Muscle of leg (tissue), 11 donors: Measurements from ENCODE around the gene TAF15. TPM values are rescaled to one million over a fixed set of nuclear protein-coding genes. Genes with fewer than 3 reads are reported as not detected.
A peak's percentile ranks its signal among the peaks of the same experiment; 100 is the strongest.

ENCODE experiments used
- DNase-seq: peaks from one replicate; pipeline ENCODE4 v3.0.0; 2013
- H3K27ac ChIP-seq: one replicate; pipeline ENCODE4 v1.5.1; 2013; ENCODE audit warnings: mild to moderate bottlenecking, low read length, control low read depth
- H3K27me3 ChIP-seq: one replicate; pipeline ENCODE4 v1.6.1; 2013; ENCODE audit warnings: low read length; ENCODE audit not compliant: control insufficient read depth, insufficient read depth
- H3K36me3 ChIP-seq: one replicate; pipeline ENCODE4 v1.6.1; 2013; ENCODE audit warnings: low read length; ENCODE audit not compliant: control insufficient read depth, insufficient read depth
- H3K4me1 ChIP-seq: one replicate; pipeline ENCODE4 v1.6.1; 2013; ENCODE audit warnings: low read length; ENCODE audit not compliant: control insufficient read depth, insufficient read depth
- H3K4me3 ChIP-seq: one replicate; pipeline ENCODE4 v1.5.1; 2013; ENCODE audit warnings: low read length, control low read depth
- H3K9me3 ChIP-seq: replicated peaks from 2 replicates; pipeline ENCODE4 v1.6.1; 2013; ENCODE audit warnings: low read depth, low read length; ENCODE audit not compliant: control insufficient read depth
- WGBS: methylation state at CpG from one replicate; pipeline ENCODE4 v1.1.5; 2013; ENCODE audit warnings: missing lambda C conversion rate; ENCODE audit not compliant: insufficient coverage; 5-methylcytosine and 5-hydroxymethylcytosine counted together
- polyA plus RNA-seq, 8 donors: library from polyadenylated mRNA; unstranded; fragments of 120-200 nt; gene quantifications; one replicate each; pipeline versions ENCODE4 v1.2.1 to v1.2.3, GENCODE V29; 2013; ENCODE audit warnings: inconsistent platforms in 1 of 8, low replicate concordance in 1 of 8; ENCODE audit not compliant: insufficient read length in 8 of 8, insufficient read depth in 1 of 8
- total RNA-seq: library from RNA; stranded (reverse); fragments of 120-200 nt; gene quantifications from one replicate; pipeline ENCODE4 v1.2.4, GENCODE V29; 2013

The TAF15 gene
- total and polyA plus RNA-seq, 9 donors, result 26.9 to 162 (median 140) TPM

- DNase-seq, result peak; percentile 39
Observed at GRCh38 chr17:35879773-35880654, 70.7 kb downstream of the TAF15 start, which contains the start of gene CCL5. TSS of gene CCL5 (minus strand) at chr17:35880360.

DNA sequence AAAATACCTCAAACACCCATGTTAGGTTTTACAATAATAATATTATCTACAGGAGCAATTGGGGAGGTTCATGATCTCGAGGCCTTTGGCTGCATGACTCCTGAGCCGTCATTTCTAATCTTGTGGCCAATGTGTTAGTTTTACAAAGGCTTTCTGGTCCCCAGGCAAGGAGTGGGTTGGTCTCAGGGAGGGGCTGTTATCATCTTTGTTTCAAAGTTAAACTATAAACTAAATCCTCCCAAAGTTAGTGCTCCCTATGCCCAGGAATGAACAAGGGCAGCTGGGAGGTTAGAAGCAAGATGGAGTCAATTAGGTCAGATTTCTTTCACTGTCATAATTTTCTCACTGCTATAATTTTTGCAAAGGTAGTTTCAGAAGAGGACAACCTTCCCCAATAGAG lies 80.0 kb downstream of the TAF15 start:
- H3K9me3 ChIP-seq, result no peaks in the 10 kb centered on the region
- H3K27ac ChIP-seq, result no peak overlapping the region
- no peaks in the 10 kb centered on the region for H3K27me3 ChIP-seq
- peaks cover 6% of the 10 kb centered on the region for H3K4me1 ChIP-seq
- WGBS, result no CpG with 5 or more reads among the region's 2 CpGs
- no peak overlapping the region for H3K4me3 ChIP-seq
- no peak for DNase-seq
- no peaks in the 10 kb centered on the region for H3K36me3 ChIP-seq

More at GRCh38 chr17:35879773-35880654, 70.7 kb downstream of the TAF15 start, which contains the start of gene CCL5:
- Histone ChIP-seq H3K9me3 (no peaks in the 10 kb centered on the region), H3K27me3 (no peaks in the 10 kb centered on the region), H3K4me3 (peak within 1 kb of the TSS; percentile 10), H3K27ac (no peak within 1 kb of the TSS), H3K4me1 (peaks cover 2% of the 10 kb centered on the region), H3K36me3 (no peaks in the 10 kb centered on the region)
- 60% methylated on average over 10 of the region's 11 CpGs for WGBS

- H3K4me1 ChIP-seq, result peaks cover 6% of the 10 kb centered on the region
- peak; percentile 50 for DNase-seq
- no peak overlapping the region for H3K27ac ChIP-seq
- 69% methylated on average over 1 of the region's 2 CpGs for WGBS
- H3K9me3 ChIP-seq, result no peaks in the 10 kb centered on the region
- no peak overlapping the region for H3K4me3 ChIP-seq
- H3K36me3 ChIP-seq, result no peaks in the 10 kb centered on the region
- no peaks in the 10 kb centered on the region for H3K27me3 ChIP-seq
Observed at GRCh38 chr17:35889818-35890773, 80.8 kb downstream of the TAF15 start.

- no peaks in the 10 kb centered on the region for H3K36me3 ChIP-seq
- DNase-seq, result peak; percentile 10
- WGBS, result 20% methylated on average over 1 of the region's 4 CpGs
- H3K4me3 ChIP-seq, result no peak overlapping the region
- H3K9me3 ChIP-seq, result no peaks in the 10 kb centered on the region
- H3K27ac ChIP-seq, result no peak overlapping the region
- H3K4me1 ChIP-seq, result peaks cover 6% of the 10 kb centered on the region
- no peaks in the 10 kb centered on the region for H3K27me3 ChIP-seq
Observed at GRCh38 chr17:35890774-35891155, 81.5 kb downstream of the TAF15 start.

- Histone ChIP-seq H3K4me3 (no peak overlapping the region), H3K4me1 (peaks cover 6% of the 10 kb centered on the region), H3K27ac (no peak overlapping the region), H3K36me3 (no peaks in the 10 kb centered on the region), H3K27me3 (no peaks in the 10 kb centered on the region), H3K9me3 (no peaks in the 10 kb centered on the region)
- WGBS, result no CpG with 5 or more reads among the region's 4 CpGs
- DNase-seq, result no peak
Observed at GRCh38 chr17:35891269-35891668, 82.0 kb downstream of the TAF15 start.

DNA sequence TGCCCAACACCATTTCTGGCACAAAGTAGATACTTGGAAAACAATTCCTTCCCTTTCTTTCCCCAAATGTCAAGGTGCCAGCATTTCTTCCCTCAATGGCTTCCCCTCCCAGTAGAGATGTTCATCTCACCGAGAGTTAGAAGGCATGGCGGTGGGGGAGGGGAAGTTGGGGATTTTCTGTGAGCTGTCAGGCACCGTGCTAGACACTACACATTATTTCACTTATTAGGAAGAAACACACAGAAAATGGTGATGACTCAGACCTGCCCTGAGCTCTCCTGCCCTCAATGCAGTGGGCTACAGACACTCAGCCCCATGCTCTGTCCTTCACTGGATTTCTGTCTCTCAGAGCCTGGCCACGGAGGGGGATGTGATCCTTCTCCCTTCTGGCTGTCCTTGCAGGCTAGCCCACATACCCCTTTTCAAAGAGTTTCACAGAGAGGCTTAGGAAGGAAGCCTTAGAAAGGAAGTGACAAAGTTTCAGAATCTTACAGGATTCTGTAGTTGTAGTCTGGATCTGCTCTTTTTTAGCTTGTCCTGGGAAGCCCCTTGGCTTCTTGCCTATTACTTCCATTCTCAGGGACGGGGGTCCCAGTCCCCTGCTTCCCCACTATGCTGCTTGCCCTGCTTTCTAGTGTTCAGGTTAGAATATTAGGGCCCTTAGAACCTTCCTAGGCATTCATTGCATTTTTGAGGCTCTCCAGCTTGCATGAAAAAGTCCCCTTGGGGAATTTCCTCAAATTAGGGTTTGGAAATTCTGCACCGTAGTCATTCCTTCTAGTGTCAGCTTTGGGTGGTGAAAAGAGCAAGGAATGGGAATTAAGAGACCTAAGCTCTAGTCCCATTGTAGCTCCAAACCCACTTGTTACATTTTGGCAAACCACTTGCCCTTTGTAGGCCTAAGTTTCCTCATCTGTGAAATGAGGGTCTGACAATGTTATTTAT lies 83.1 kb downstream of the TAF15 start:
- H3K4me1 ChIP-seq, result peaks cover 6% of the 10 kb centered on the region
- H3K27ac ChIP-seq, result no peak overlapping the region
- H3K4me3 ChIP-seq, result no peak overlapping the region
- H3K9me3 ChIP-seq, result no peaks in the 10 kb centered on the region
- DNase-seq, result no peak
- no peaks in the 10 kb centered on the region for H3K36me3 ChIP-seq
- no CpG with 5 or more reads among the region's 6 CpGs for WGBS
- H3K27me3 ChIP-seq, result no peaks in the 10 kb centered on the region

GRCh38 chr17:35893751-35894150 lies 84.5 kb downstream of the TAF15 start:
- WGBS, result 80% methylated on average over 3 of the region's 4 CpGs
- no peak for DNase-seq
- Histone ChIP-seq H3K27me3 (no peaks in the 10 kb centered on the region), H3K9me3 (no peaks in the 10 kb centered on the region), H3K36me3 (no peaks in the 10 kb centered on the region), H3K4me3 (no peak overlapping the region), H3K27ac (no peak overlapping the region), H3K4me1 (peaks cover 6% of the 10 kb centered on the region)

GRCh38 chr17:35894206-35894605 lies 84.9 kb downstream of the TAF15 start:
- peaks cover 6% of the 10 kb centered on the region for H3K4me1 ChIP-seq
- no peak for DNase-seq
- H3K27me3 ChIP-seq, result no peaks in the 10 kb centered on the region
- no peaks in the 10 kb centered on the region for H3K9me3 ChIP-seq
- 89% methylated on average over 5 of the region's 7 CpGs for WGBS
- H3K36me3 ChIP-seq, result no peaks in the 10 kb centered on the region
- no peak overlapping the region for H3K27ac ChIP-seq
- no peak overlapping the region for H3K4me3 ChIP-seq
